GM12874 (cell line): ENCODE results near the gene FAM187B.

Source experiments
- CTCF ChIP-seq: IDR thresholded peaks from 2 replicates; pipeline ENCODE4 v1.5.1; 2011; ENCODE audit warnings: low read depth, mild to moderate bottlenecking, control low read depth, low read length, moderate library complexity; ENCODE audit not compliant: insufficient read depth

FAM187B gene

GRCh38 chr19:35179830-35180229 lies 48.7 kb downstream of the FAM187B start:
- no peak for TF ChIP-seq CTCF

- no peak for TF ChIP-seq CTCF
Measured at GRCh38 chr19:35178701-35179100, 49.8 kb downstream of the FAM187B start.

GRCh38 chr19:35177377-35178274 lies 50.9 kb downstream of the FAM187B start:
- TF ChIP-seq CTCF: no peak

GRCh38 chr19:35176181-35176570 lies 52.4 kb downstream of the FAM187B start:
- no peak for TF ChIP-seq CTCF
